DND-41 (cell line): ENCODE measurements around the gene TNS3.

ENCODE experiments used
- ATAC-seq: fragments of 200-7000 bp; cut with Tn5 transposase; 3 replicates; pipeline ENCODE4 v1.9.1; 2021; ENCODE audit warnings: low read depth; ENCODE audit not compliant: insufficient read depth
- DNase-seq: peaks from one replicate; pipeline ENCODE4 v3.0.0-alpha.2; 2020
- H2AFZ ChIP-seq: 2 replicates; pipeline ENCODE4 v1.6.0; 2012; ENCODE audit warnings: low read depth, low read length
- H3K27ac ChIP-seq: 2 replicates; pipeline ENCODE4 v1.5.1; 2012; ENCODE audit warnings: low read length, inconsistent platforms
- H3K27me3 ChIP-seq: fragments of 200-600 bp; sonication (generic); 2 replicates; pipeline ENCODE4 v1.6.0; 2012; ENCODE audit warnings: low read length, mild to moderate bottlenecking, inconsistent platforms; ENCODE audit not compliant: insufficient read depth, poor library complexity
- H3K36me3 ChIP-seq: 2 replicates; pipeline ENCODE4 v1.5.1; 2012; ENCODE audit warnings: low read length, inconsistent platforms; ENCODE audit not compliant: insufficient read depth
- H3K4me1 ChIP-seq: 2 replicates; pipeline ENCODE4 v1.5.1; 2012; ENCODE audit warnings: mild to moderate bottlenecking, low read length; ENCODE audit not compliant: insufficient read depth
- H3K4me2 ChIP-seq: 2 replicates; pipeline ENCODE4 v1.6.0; 2012; ENCODE audit warnings: mild to moderate bottlenecking, moderate library complexity, low read length, inconsistent platforms; ENCODE audit not compliant: insufficient read depth
- H3K4me3 ChIP-seq, 2 experiments: fragments of 200-600 bp in 1 of 2; shearing (Covaris generic) in 1 of 2; 2 replicates each; pipeline ENCODE4 v1.5.1; 2012 to 2016; ENCODE audit warnings: inconsistent platforms in 2 of 2, low read length in 2 of 2, mild to moderate bottlenecking in 2 of 2, low read depth in 1 of 2, moderate library complexity in 1 of 2
- H3K79me2 ChIP-seq: 2 replicates; pipeline ENCODE4 v1.6.0; 2012; ENCODE audit warnings: low read length, inconsistent platforms; ENCODE audit not compliant: insufficient read depth
- H3K9ac ChIP-seq: 2 replicates; pipeline ENCODE4 v1.6.0; 2012; ENCODE audit warnings: low read depth, mild to moderate bottlenecking, inconsistent platforms, low read length, moderate library complexity
- H3K9me3 ChIP-seq: 2 replicates; pipeline ENCODE4 v1.5.1; 2012; ENCODE audit warnings: low read length, moderate library complexity, mild to moderate bottlenecking, inconsistent platforms; ENCODE audit not compliant: insufficient read depth, severe bottlenecking
- H4K20me1 ChIP-seq: 2 replicates; pipeline ENCODE4 v1.6.0; 2012; ENCODE audit warnings: low read length; ENCODE audit not compliant: insufficient read depth
- CTCF ChIP-seq: IDR thresholded peaks from 2 replicates; pipeline ENCODE4 v1.5.1; 2012; ENCODE audit warnings: borderline replicate concordance, low read length, moderate library complexity, mild to moderate bottlenecking; ENCODE audit not compliant: poor library complexity, severe bottlenecking; ENCODE audit errors: extremely low read depth
- EZH2 ChIP-seq: IDR thresholded peaks from 3 replicates; pipeline ENCODE4 v1.6.1; 2012; ENCODE audit warnings: borderline replicate concordance, low read depth, mild to moderate bottlenecking, moderate library complexity, low read length, inconsistent platforms; ENCODE audit not compliant: severe bottlenecking

TNS3 gene

GRCh38 chr7:47314248-47314647 lies 267.7 kb downstream of the TNS3 start:
- Histone ChIP-seq H3K4me1 (no peaks in the 10 kb centered on the region), H2AFZ (no peak overlapping the region), H3K9me3 (no peaks in the 10 kb centered on the region), H4K20me1 (no peaks in the 10 kb centered on the region), H3K9ac (no peak overlapping the region), H3K27ac (no peak overlapping the region), H3K4me3 (no peak overlapping the region), H3K79me2 (no peaks in the 10 kb centered on the region), H3K36me3 (no peaks in the 10 kb centered on the region), H3K27me3 (no peaks in the 10 kb centered on the region), H3K4me2 (no peak overlapping the region)
- no peak for DNase-seq
- no peak for TF ChIP-seq CTCF
- TF ChIP-seq EZH2 = no peak
- no peak for ATAC-seq

GRCh38 chr7:47313564-47313963 lies 268.3 kb downstream of the TNS3 start:
- Histone ChIP-seq H3K9ac (no peak overlapping the region), H3K79me2 (no peaks in the 10 kb centered on the region), H3K4me2 (no peak overlapping the region), H3K4me3 (no peak overlapping the region), H3K4me1 (no peaks in the 10 kb centered on the region), H4K20me1 (no peaks in the 10 kb centered on the region), H3K27me3 (no peaks in the 10 kb centered on the region), H3K36me3 (no peaks in the 10 kb centered on the region), H3K27ac (no peak overlapping the region), H2AFZ (no peak overlapping the region), H3K9me3 (no peaks in the 10 kb centered on the region)
- TF ChIP-seq CTCF (no peak), EZH2 (no peak)
- ATAC-seq (no peak), DNase-seq (no peak)

- no peak overlapping the region for H3K4me3 ChIP-seq
- no peaks in the 10 kb centered on the region for H3K27me3 ChIP-seq
- DNase-seq = no peak
- H3K4me1 ChIP-seq = no peaks in the 10 kb centered on the region
- H4K20me1 ChIP-seq = no peaks in the 10 kb centered on the region
- H3K9me3 ChIP-seq = no peaks in the 10 kb centered on the region
- no peaks in the 10 kb centered on the region for H3K36me3 ChIP-seq
- H2AFZ ChIP-seq = no peak overlapping the region
- no peak for ATAC-seq
- no peak overlapping the region for H3K4me2 ChIP-seq
- H3K9ac ChIP-seq = no peak overlapping the region
- no peak overlapping the region for H3K27ac ChIP-seq
- no peaks in the 10 kb centered on the region for H3K79me2 ChIP-seq
- TF ChIP-seq EZH2 = no peak
Observed at GRCh38 chr7:47311891-47312290, 270.0 kb downstream of the TNS3 start.

GRCh38 chr7:47310020-47310419 lies 271.9 kb downstream of the TNS3 start:
- no peaks in the 10 kb centered on the region for H4K20me1 ChIP-seq
- H3K27ac ChIP-seq = no peak overlapping the region
- H3K79me2 ChIP-seq = no peaks in the 10 kb centered on the region
- no peaks in the 10 kb centered on the region for H3K27me3 ChIP-seq
- no peaks in the 10 kb centered on the region for H3K4me1 ChIP-seq
- no peak overlapping the region for H3K4me2 ChIP-seq
- H2AFZ ChIP-seq = no peak overlapping the region
- no peak for TF ChIP-seq CTCF
- DNase-seq (no peak), ATAC-seq (no peak)
- H3K9ac ChIP-seq = no peak overlapping the region
- no peak overlapping the region for H3K4me3 ChIP-seq
- H3K36me3 ChIP-seq = no peaks in the 10 kb centered on the region
- no peaks in the 10 kb centered on the region for H3K9me3 ChIP-seq
